RWPE2 (cell line): ENCODE measurements around the gene HAUS3.

ENCODE experiments used
- ATAC-seq: fragments of 200-7000 bp; cut with Tn5 transposase; 3 replicates; pipeline ENCODE4 v1.9.1; 2021; ENCODE audit warnings: low read depth
- DNase-seq: peaks from one replicate; pipeline ENCODE4 v3.0.0-alpha.2; 2020; ENCODE audit warnings: low spot score
- H3K27ac ChIP-seq: fragments of 450-650 bp; 2 replicates; pipeline ENCODE4 v1.5.1; 2017; ENCODE audit warnings: mild to moderate bottlenecking; ENCODE audit not compliant: poor library complexity, severe bottlenecking
- H3K27me3 ChIP-seq: fragments of 250-450 bp; sonication (Bioruptor Pico); 2 replicates; pipeline ENCODE4 v1.5.1; 2021; ENCODE audit warnings: mild to moderate bottlenecking, moderate library complexity; ENCODE audit not compliant: insufficient read depth, poor library complexity, severe bottlenecking
- H3K36me3 ChIP-seq: fragments of 250-450 bp; sonication (Bioruptor Pico); 2 replicates; pipeline ENCODE4 v1.5.1; 2020; ENCODE audit warnings: low read depth, mild to moderate bottlenecking, moderate library complexity
- H3K4me1 ChIP-seq: fragments of 250-450 bp; sonication (Bioruptor Pico); 2 replicates; pipeline ENCODE4 v1.5.1; 2021; ENCODE audit warnings: mild to moderate bottlenecking, moderate library complexity; ENCODE audit not compliant: insufficient read depth, poor library complexity, severe bottlenecking
- H3K4me3 ChIP-seq: fragments of 250-450 bp; sonication (Bioruptor Pico); 2 replicates; pipeline ENCODE4 v1.5.1; 2021; ENCODE audit warnings: mild to moderate bottlenecking, moderate library complexity; ENCODE audit not compliant: severe bottlenecking
- H3K9me3 ChIP-seq: fragments of 250-450 bp; sonication (Bioruptor Pico); 2 replicates; pipeline ENCODE4 v1.5.1; 2021; ENCODE audit warnings: mild to moderate bottlenecking, moderate library complexity; ENCODE audit not compliant: severe bottlenecking
- CTCF ChIP-seq: fragments of 450-650 bp; IDR thresholded peaks from one replicate; pipeline ENCODE4 v1.5.1; 2017; ENCODE audit warnings: mild to moderate bottlenecking, moderate library complexity; ENCODE audit not compliant: poor library complexity, severe bottlenecking

Gene HAUS3

GRCh38 chr4:2269618-2270163 is 27.8 kb upstream of the HAUS3 start:
- no peak for TF ChIP-seq CTCF
- Histone ChIP-seq H3K9me3 (no peaks in the 10 kb centered on the region), H3K27ac (no peak overlapping the region), H3K4me3 (no peak overlapping the region), H3K27me3 (no peaks in the 10 kb centered on the region), H3K36me3 (no peaks in the 10 kb centered on the region), H3K4me1 (no peaks in the 10 kb centered on the region)
- DNase-seq (no peak), ATAC-seq (no peak)

- H3K27ac ChIP-seq: no peak overlapping the region
- H3K9me3 ChIP-seq: no peaks in the 10 kb centered on the region
- no peaks in the 10 kb centered on the region for H3K36me3 ChIP-seq
- TF ChIP-seq CTCF: no peak
- no peaks in the 10 kb centered on the region for H3K27me3 ChIP-seq
- ATAC-seq: 0 out of 3 replicates have a peak, but pooled peaks have one; percentile 4
- H3K4me1 ChIP-seq: no peaks in the 10 kb centered on the region
- no peak overlapping the region for H3K4me3 ChIP-seq
- DNase-seq: no peak
Measured at GRCh38 chr4:2269206-2269531, 27.2 kb upstream of the HAUS3 start.

GRCh38 chr4:2268357-2269205 is 26.7 kb upstream of the HAUS3 start:
- no peaks in the 10 kb centered on the region for H3K36me3 ChIP-seq
- TF ChIP-seq CTCF: no peak
- DNase-seq (no peak), ATAC-seq (no peak)
- no peaks in the 10 kb centered on the region for H3K9me3 ChIP-seq
- no peaks in the 10 kb centered on the region for H3K4me1 ChIP-seq
- no peak overlapping the region for H3K4me3 ChIP-seq
- H3K27ac ChIP-seq: no peak overlapping the region
- no peaks in the 10 kb centered on the region for H3K27me3 ChIP-seq

- ATAC-seq (no peak), DNase-seq (no peak)
- H3K36me3 ChIP-seq: no peaks in the 10 kb centered on the region
- no peak overlapping the region for H3K4me3 ChIP-seq
- H3K9me3 ChIP-seq: no peaks in the 10 kb centered on the region
- no peaks in the 10 kb centered on the region for H3K4me1 ChIP-seq
- no peaks in the 10 kb centered on the region for H3K27me3 ChIP-seq
- no peak overlapping the region for H3K27ac ChIP-seq
- TF ChIP-seq CTCF: no peak
Measured at GRCh38 chr4:2267841-2268240, 25.9 kb upstream of the HAUS3 start.

GRCh38 chr4:2267320-2267811 is 25.4 kb upstream of the HAUS3 start:
- Histone ChIP-seq H3K4me3 (no peak overlapping the region), H3K36me3 (no peaks in the 10 kb centered on the region), H3K27ac (no peak overlapping the region), H3K27me3 (no peaks in the 10 kb centered on the region), H3K9me3 (no peaks in the 10 kb centered on the region), H3K4me1 (no peaks in the 10 kb centered on the region)
- TF ChIP-seq CTCF: no peak
- DNase-seq (no peak), ATAC-seq (no peak)
